ENCODE results near the gene TRIB2. TPM values are rescaled to one million over a fixed set of nuclear protein-coding genes. Genes with fewer than 3 reads are reported as not detected.

Gene TRIB2
- total RNA-seq, 1 donor from 2014 or later = 57.8 TPM

- Mint-ChIP-seq H3K27ac (no peak overlapping the region), H3K9me3 (ENCODE audit: low read depth) (no peaks in the 10 kb centered on the region), H3K4me1 (ENCODE audit: low read depth) (no peaks in the 10 kb centered on the region), H3K36me3 (ENCODE audit: insufficient read depth) (no peaks in the 10 kb centered on the region), H3K27me3 (peaks cover 2% of the 10 kb centered on the region), H3K4me3 (ENCODE audit: low read depth) (no peak overlapping the region)
- DNase-seq (ENCODE audit: low spot score, unreplicated experiment) = no peak
- TF ChIP-seq, protein P1, sequence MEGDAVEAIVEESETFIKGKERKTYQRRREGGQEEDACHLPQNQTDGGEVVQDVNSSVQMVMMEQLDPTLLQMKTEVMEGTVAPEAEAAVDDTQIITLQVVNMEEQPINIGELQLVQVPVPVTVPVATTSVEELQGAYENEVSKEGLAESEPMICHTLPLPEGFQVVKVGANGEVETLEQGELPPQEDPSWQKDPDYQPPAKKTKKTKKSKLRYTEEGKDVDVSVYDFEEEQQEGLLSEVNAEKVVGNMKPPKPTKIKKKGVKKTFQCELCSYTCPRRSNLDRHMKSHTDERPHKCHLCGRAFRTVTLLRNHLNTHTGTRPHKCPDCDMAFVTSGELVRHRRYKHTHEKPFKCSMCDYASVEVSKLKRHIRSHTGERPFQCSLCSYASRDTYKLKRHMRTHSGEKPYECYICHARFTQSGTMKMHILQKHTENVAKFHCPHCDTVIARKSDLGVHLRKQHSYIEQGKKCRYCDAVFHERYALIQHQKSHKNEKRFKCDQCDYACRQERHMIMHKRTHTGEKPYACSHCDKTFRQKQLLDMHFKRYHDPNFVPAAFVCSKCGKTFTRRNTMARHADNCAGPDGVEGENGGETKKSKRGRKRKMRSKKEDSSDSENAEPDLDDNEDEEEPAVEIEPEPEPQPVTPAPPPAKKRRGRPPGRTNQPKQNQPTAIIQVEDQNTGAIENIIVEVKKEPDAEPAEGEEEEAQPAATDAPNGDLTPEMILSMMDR (IDR thresholded peaks at IDR 0.05; ENCODE audit: unreplicated experiment) = no peak
Measured at GRCh38 chr2:12778369-12778768, 61.6 kb downstream of the TRIB2 start.

GRCh38 chr2:12778811-12779579 is 62.3 kb downstream of the TRIB2 start:
- H3K36me3 Mint-ChIP-seq (ENCODE audit: insufficient read depth) = no peaks in the 10 kb centered on the region
- TF ChIP-seq, protein P1 (IDR thresholded peaks at IDR 0.05; ENCODE audit: unreplicated experiment) = no peak
- no peak for DNase-seq (ENCODE audit: low spot score, unreplicated experiment)
- H3K4me3 Mint-ChIP-seq (ENCODE audit: low read depth) = no peak overlapping the region
- no peaks in the 10 kb centered on the region for H3K4me1 Mint-ChIP-seq (ENCODE audit: low read depth)
- H3K9me3 Mint-ChIP-seq (ENCODE audit: low read depth) = no peaks in the 10 kb centered on the region
- no peak overlapping the region for H3K27ac Mint-ChIP-seq
- H3K27me3 Mint-ChIP-seq = no peaks in the 10 kb centered on the region

DNA sequence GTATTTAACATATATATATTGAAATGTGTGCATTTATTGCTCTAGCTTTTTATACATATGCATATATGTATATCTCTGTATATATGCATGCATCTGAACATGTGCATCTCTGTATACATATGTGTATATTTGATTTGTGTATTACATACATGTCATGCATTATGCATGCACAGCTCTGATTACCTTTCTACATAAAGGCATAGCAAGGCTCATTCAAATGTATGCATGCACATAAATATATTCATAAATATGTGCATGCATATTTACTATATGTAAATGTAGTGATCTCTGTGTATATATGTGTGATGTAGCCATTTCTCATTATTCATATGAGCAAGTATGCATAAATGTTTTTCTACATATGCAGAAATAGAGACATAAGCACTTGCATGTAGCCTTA is 64.6 kb downstream of the TRIB2 start:
- H3K9me3 Mint-ChIP-seq (ENCODE audit: low read depth) = no peaks in the 10 kb centered on the region
- no peaks in the 10 kb centered on the region for H3K36me3 Mint-ChIP-seq (ENCODE audit: insufficient read depth)
- no peak overlapping the region for H3K27ac Mint-ChIP-seq
- H3K4me3 Mint-ChIP-seq (ENCODE audit: low read depth) = no peak overlapping the region
- H3K27me3 Mint-ChIP-seq = no peaks in the 10 kb centered on the region
- no peak for DNase-seq (ENCODE audit: low spot score, unreplicated experiment)
- TF ChIP-seq, protein P1 (IDR thresholded peaks at IDR 0.05; ENCODE audit: unreplicated experiment) = no peak
- no peaks in the 10 kb centered on the region for H3K4me1 Mint-ChIP-seq (ENCODE audit: low read depth)

DNA sequence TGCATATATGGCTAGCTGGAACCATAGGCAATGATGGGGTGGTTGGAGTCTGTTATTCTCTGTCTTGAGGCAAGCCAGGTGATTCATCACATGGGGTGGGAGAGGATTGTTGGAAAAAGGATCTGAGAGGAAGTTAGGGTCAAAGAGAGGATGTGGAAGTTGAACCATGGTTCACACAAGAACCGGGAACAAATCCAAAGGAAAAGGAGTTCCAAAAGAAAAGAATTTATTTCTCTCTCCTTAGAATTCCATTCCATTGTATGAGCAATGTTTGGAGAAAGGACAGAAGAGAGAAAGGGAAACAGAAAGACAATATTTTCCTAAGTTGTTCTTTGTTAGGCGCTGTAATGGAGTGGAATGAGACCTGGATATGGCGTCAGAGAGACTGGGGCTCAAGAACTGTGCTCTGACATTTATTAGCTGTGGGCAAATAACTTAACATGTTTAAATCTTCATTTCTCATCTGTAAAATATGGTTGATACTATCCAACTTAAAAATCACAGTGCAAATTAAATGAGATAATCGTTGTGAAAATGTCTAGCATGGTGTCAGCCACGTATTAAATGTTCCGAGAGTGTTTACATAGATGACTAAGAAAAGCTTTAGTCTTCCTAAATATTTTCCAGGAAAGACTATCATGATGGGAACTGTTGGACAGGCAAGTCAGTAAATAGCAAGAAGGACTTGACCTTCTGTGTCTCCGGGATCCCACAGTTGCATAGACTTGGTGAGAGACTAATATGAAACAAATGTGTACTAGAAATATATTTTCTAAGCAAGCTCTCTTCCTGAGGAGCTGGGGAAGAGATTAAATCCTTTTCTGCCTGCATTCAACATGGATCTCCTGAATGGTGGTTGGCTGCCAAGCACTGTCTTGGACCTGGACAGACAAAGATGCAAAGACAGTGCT is 71.4 kb downstream of the TRIB2 start:
- DNase-seq (ENCODE audit: low spot score, unreplicated experiment) = no peak
- H3K36me3 Mint-ChIP-seq (ENCODE audit: insufficient read depth) = no peaks in the 10 kb centered on the region
- H3K4me1 Mint-ChIP-seq (ENCODE audit: low read depth) = no peaks in the 10 kb centered on the region
- TF ChIP-seq, protein P1 (IDR thresholded peaks at IDR 0.05; ENCODE audit: unreplicated experiment) = no peak
- peaks cover 3% of the 10 kb centered on the region for H3K9me3 Mint-ChIP-seq (ENCODE audit: low read depth)
- H3K27ac Mint-ChIP-seq = no peak overlapping the region
- no peak overlapping the region for H3K4me3 Mint-ChIP-seq (ENCODE audit: low read depth)
- H3K27me3 Mint-ChIP-seq = peaks cover 2% of the 10 kb centered on the region

- Mint-ChIP-seq H3K27me3 (peaks cover 2% of the 10 kb centered on the region), H3K27ac (no peak overlapping the region), H3K36me3 (ENCODE audit: insufficient read depth) (no peaks in the 10 kb centered on the region), H3K4me3 (ENCODE audit: low read depth) (no peak overlapping the region), H3K4me1 (ENCODE audit: low read depth) (no peaks in the 10 kb centered on the region), H3K9me3 (ENCODE audit: low read depth) (peaks cover 3% of the 10 kb centered on the region)
- DNase-seq (ENCODE audit: low spot score, unreplicated experiment) = no peak
- TF ChIP-seq, protein P1 (IDR thresholded peaks at IDR 0.05; ENCODE audit: unreplicated experiment) = no peak
Measured at GRCh38 chr2:12791906-12792305, 75.2 kb downstream of the TRIB2 start.

Data from progenitor cell of endocrine pancreas (in vitro differentiated cells).